Measurements from ENCODE around the gene FOXO1. TPM values are rescaled to one million over a fixed set of nuclear protein-coding genes. Genes with fewer than 3 reads are reported as not detected.

The FOXO1 gene
- total RNA-seq, 1 experiment from 2014 or later, result 12.2 TPM

- no peak for TF ChIP-seq YY1 (IDR thresholded peaks at IDR 0.05; ENCODE audit: extremely low read depth, insufficient replicate concordance, low read depth, low read length)
These were observed 54.4 kb downstream of the FOXO1 start (continued) for GRCh38 chr13:40612041-40612440.

- no peaks in the 10 kb centered on the region for H4K20me1 ChIP-seq (ENCODE audit: insufficient read depth)
- H3K9me3 ChIP-seq (ENCODE audit: control insufficient read depth in 1 of 2, insufficient read depth in 1 of 2, low read depth in 1 of 2, low read length in 2 of 2), result no peaks in the 10 kb centered on the region
- intact Hi-C loops (cut with micrococcal nuclease), result no loop called here
- CTCF ChIA-PET, result no interaction called here
- BruUV-seq (replicated peaks), result no TSS peak
- no peaks in the 10 kb centered on the region for H3K9me2 ChIP-seq (ENCODE audit: insufficient read depth)
- no peak overlapping the region for H3K4me3 ChIP-seq (replicated peaks in 1 of 2; ENCODE audit: low read depth in 1 of 2, low read length in 2 of 2)
- H3K79me2 ChIP-seq (ENCODE audit: insufficient read depth, low read length), result peaks cover 10% of the 10 kb centered on the region; the same call in 1 of the 2 replicates
- ATAC-seq (no peak), DNase-seq (ENCODE audit: low read depth, low spot score) (no peak)
- POLR2A ChIA-PET, result no interaction called here
- no peaks in the 10 kb centered on the region for H3K36me3 ChIP-seq (ENCODE audit: control insufficient read depth in 1 of 2, insufficient read depth in 2 of 2, low read length in 2 of 2)
- no peak overlapping the region for H2AFZ ChIP-seq (ENCODE audit: low read depth, low read length, poor library complexity, severe bottlenecking)
- TF ChIP-seq SP1 (IDR thresholded peaks at IDR 0.05; ENCODE audit: low read depth), result no peak
- TF ChIP-seq YY1 (IDR thresholded peaks at IDR 0.05; ENCODE audit: extremely low read depth, insufficient replicate concordance, low read depth, low read length), result no peak
- TF ChIP-seq JUND (IDR thresholded peaks at IDR 0.05), result no peak
- TF ChIP-seq CBX3 (IDR thresholded peaks at IDR 0.05; ENCODE audit: low read depth), result no peak
- TF ChIP-seq REST (IDR thresholded peaks at IDR 0.05; ENCODE audit: low read depth), result no peak
- no peak for TF ChIP-seq CEBPB (IDR thresholded peaks at IDR 0.05; ENCODE audit: low read depth)
- TF ChIP-seq SIN3A (IDR thresholded peaks at IDR 0.05; ENCODE audit: low read depth), result no peak
- no peak for TF ChIP-seq EZH2phosphoT487 (IDR thresholded peaks at IDR 0.05; ENCODE audit: borderline replicate concordance)
- no peak for TF ChIP-seq POLR2A (IDR thresholded peaks at IDR 0.05; ENCODE audit: borderline replicate concordance, extremely low read depth, insufficient read depth, insufficient read length)
- TF ChIP-seq ZFX (IDR thresholded peaks at IDR 0.05), result no peak
- no peak for TF ChIP-seq POLR2AphosphoS5 (IDR thresholded peaks at IDR 0.05; ENCODE audit: low read depth, low read length)
- TF ChIP-seq EGR1 (IDR thresholded peaks at IDR 0.05; ENCODE audit: low read depth), result no peak
- TF ChIP-seq ATF3 (IDR thresholded peaks at IDR 0.05), result no peak
- TF ChIP-seq RAD21 (IDR thresholded peaks at IDR 0.05; ENCODE audit: low read depth), result no peak
- no peak for TF ChIP-seq ELF1 (IDR thresholded peaks at IDR 0.05; ENCODE audit: borderline replicate concordance, low read depth)
- TF ChIP-seq TCF7L2 (IDR thresholded peaks at IDR 0.05; ENCODE audit: borderline replicate concordance, extremely low read depth, insufficient read depth, insufficient read length), result no peak
- no peak for TF ChIP-seq EZH2 (IDR thresholded peaks at IDR 0.05)
- TF ChIP-seq CTCF (IDR thresholded peaks at IDR 0.05 in 2 of 3, conservative IDR thresholded peaks at IDR 0.05 in 1 of 3; ENCODE audit: borderline replicate concordance in 1 of 3, insufficient read depth in 1 of 3, low read depth in 2 of 3, low read length in 2 of 3), result no peak
- no peak for TF ChIP-seq FOSL1 (IDR thresholded peaks at IDR 0.05; ENCODE audit: low read depth)
- no peak for TF ChIP-seq MAX (IDR thresholded peaks at IDR 0.05)
- H3K9ac ChIP-seq (ENCODE audit: low read length), result no peak overlapping the region
- RAD21 ChIA-PET (ENCODE audit: low non-redundant PET in 1 of 2, low total read pairs in 2 of 2, uncharacterized antibody in 2 of 2, unreplicated experiment in 2 of 2), result no interaction called here
- no peaks in the 10 kb centered on the region for H3K27me3 ChIP-seq (ENCODE audit: insufficient read depth, low read length)
- no peaks in the 10 kb centered on the region for H3K4me1 ChIP-seq (ENCODE audit: control insufficient read depth in 1 of 2, insufficient read depth in 2 of 2, low read length in 2 of 2)
- no peak overlapping the region for H3K4me2 ChIP-seq (ENCODE audit: low read length)
- H3K27ac ChIP-seq (ENCODE audit: low read depth, low read length), result no peak overlapping the region
These were observed 54.8 kb downstream of the FOXO1 start for GRCh38 chr13:40611635-40612034.

Data from HCT116 (cell line).